GM04503 (cell line): ENCODE results near the gene COX5A.
"Not testable (repeated sequence)": the region's sequence is repeated elsewhere in the genome, so short reads cannot be mapped to it uniquely, and the experiment has no call there.

ENCODE experiments used
- DNase-seq: peaks from one replicate; pipeline ENCODE4 v3.0.0-alpha.2; 2012; ENCODE audit warnings: low read depth

The COX5A gene

GRCh38 chr15:74955796-74956647 is 18.1 kb upstream of the COX5A start:
- DNase-seq, result no peak

GRCh38 chr15:74955017-74955416 is 17.1 kb upstream of the COX5A start:
- no peak for DNase-seq

DNA sequence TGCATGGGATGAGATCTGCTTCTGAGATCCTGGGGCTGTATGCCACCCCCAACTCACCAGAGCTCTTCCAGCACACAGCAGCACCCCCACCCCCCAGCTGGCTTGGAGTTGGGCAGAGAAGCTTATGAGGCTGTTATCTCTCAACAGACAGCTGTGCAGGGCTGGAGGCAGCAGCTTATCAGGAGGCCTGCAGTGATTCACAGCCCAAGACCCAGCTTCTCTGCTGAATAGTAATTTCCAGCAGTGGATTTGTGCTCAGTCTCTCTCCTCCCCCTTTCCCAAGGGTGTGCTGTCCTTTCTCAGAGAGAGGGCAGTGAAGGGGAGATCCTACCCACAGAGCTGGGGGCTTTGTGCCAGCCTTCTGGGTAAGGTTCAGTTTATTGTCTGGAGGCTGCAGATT is 16.6 kb upstream of the COX5A start:
- DNase-seq, result no peak

DNA sequence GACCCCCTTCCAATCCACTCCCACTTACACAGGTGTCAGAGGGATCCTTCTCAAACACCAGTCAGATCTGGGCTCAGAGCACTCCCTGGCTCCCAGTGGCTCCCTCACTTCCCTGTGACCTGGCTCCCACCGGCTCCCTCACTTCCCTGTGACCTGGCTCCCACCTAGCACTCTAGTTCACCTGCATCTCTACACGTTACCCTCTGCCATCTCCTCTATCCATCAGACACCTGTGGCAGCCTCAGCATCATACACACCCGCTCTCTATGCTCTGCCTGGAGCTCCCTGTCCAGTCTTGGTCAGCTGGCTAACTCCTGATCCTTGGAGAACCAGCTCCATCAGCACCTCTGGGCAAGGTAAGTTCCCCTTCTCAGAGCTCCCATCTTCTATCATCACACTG is 13.1 kb upstream of the COX5A start:
- DNase-seq, result no peak

- DNase-seq, result no peak
Observed at GRCh38 chr15:74950078-74950908, 12.4 kb upstream of the COX5A start.

DNA sequence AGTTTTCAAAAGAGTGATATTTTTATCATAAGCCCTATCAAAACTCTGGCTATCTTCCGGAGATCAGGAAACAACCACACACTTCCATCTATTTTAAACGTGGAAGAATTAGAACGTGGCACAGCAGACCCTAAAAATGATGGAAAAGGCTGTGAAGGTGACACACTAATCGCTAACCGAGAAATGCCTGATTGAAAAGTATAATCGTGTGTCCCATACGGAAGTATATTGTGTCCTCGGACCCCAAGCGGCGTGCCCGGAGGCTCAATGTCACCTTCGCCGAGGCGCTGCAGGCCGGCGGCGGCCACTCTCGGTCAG is 642 bp downstream of the COX5A start:
- DNase-seq, result no peak

- DNase-seq, result not testable (repeated sequence)
Observed at GRCh38 chr15:74935193-74935592, 2.7 kb downstream of the COX5A start.

DNA sequence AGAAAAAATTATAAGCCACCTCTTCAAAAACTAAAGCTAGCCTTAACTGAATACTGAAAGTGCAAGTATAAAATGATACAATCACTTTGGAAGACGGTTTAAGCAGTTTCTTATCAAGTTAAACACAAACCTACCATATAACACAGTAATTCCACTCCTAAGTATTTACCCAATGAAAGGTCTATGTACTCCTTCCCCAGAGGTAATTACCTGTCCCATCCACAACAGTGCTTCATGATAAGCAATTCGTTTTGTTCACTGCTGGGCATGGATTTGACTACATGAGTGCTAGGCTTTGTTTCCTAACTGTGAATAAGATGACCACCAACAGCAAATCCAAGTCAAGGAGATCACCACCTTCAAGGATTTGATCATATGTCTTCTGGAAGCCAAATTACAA is 4.3 kb downstream of the COX5A start:
- DNase-seq, result no peak

- no peak for DNase-seq
Observed at GRCh38 chr15:74928771-74929198, 9.1 kb downstream of the COX5A start.

GRCh38 chr15:74924525-74924924 is 13.3 kb downstream of the COX5A start:
- DNase-seq, result no peak

- no peak for DNase-seq
Observed at GRCh38 chr15:74920456-74920855, 17.4 kb downstream of the COX5A start.

DNA sequence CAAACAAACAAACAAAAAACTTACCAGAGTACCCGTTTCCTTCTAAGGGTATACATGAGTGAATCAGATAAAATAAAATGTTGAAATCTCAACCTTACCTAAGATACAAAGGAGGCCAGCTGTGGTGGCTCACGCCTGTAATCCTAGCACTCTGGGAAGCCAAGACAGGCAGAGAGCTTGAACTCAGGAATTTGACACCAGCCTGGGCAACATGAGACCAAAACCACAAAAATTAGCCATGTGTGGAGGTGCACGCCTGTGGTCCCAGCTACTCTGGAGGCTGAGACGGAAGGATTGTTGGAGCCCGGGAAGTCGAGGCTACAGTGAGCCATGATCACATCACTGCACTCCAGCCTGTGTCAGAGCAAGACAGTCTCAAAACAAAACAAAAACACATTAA is 20.2 kb downstream of the COX5A start:
- no peak for DNase-seq

- not testable (repeated sequence) for DNase-seq
Observed at GRCh38 chr15:74913799-74914198, 24.1 kb downstream of the COX5A start.

DNA sequence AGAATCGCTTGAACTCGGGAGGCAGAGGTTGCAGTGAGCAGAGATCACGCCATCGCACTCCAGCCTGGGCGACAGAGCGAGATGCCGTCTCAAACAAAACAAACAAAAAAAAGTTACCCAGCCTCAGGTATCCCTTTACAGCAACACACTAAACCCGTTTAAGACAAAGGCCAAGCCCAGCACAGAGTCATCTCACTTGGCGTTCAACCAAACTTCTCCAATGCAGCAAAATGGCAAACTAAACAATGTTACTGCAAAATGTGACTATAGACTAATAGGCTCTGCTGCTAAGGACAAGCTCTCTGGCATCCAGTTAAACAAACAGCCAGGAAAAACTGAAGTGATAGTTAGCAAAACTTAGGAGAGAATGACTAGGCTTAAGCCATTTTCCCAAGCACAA is 24.8 kb downstream of the COX5A start:
- no peak for DNase-seq

DNA sequence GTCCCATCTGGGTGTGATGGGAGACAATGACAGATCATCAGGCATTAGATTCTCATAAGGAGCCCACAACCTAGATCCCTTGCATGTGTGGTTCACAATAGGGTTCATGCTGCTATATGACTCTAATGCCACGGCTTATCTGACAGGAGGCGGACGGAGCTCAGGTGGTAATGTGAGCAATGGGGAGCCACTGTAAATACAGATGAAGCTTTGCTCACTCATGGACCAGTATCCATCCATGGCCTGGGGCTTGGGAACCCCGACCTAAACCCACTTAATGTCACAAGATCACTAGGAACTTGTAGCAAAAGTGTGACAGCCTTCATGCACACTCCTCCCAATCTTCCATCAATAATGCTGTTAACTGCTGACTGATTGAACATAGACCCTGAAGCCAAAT is 29.2 kb downstream of the COX5A start:
- no peak for DNase-seq

DNA sequence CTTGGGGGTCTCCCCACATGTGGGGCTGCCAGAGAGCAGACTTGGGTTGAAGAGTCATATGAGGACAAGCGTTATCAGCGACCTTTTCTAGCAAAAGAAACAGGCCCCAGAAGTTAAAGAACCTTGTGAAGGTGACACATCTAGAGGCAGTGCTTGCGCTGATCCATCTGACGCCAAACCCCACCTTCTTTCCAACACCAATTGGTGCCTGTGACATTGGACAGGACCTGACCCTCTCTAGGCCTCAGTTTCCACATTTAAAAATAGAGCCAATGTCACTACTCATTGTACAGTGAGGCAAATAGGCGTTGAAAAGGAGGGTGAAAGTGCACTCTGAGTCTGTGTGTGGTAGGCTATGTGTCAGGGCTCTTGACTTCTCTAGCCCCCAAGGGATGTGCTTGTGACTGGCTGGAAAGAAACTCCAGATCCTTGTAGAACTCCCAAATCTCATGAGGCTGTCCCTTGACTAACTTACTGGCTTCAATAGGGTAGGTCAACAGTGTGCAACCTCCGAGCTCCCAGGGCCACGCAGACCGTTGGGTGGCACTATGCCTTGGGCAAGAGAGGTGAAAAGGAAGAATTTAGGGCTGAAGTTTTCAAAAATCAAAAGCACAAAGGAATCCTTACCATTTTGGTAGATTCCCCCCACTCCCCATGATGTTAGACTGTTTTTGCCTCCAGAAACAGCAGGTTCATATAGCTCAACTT is 30.6 kb downstream of the COX5A start:
- DNase-seq, result no peak

- DNase-seq, result peak; percentile 39
Observed at GRCh38 chr15:74906450-74907162, 31.3 kb downstream of the COX5A start, which contains the start of gene FAM219B. Gene FAM219B, minus strand, starts transcription at chr15:74906851. Its CDS starts 51 bp downstream, at chr15:74906800.

DNA sequence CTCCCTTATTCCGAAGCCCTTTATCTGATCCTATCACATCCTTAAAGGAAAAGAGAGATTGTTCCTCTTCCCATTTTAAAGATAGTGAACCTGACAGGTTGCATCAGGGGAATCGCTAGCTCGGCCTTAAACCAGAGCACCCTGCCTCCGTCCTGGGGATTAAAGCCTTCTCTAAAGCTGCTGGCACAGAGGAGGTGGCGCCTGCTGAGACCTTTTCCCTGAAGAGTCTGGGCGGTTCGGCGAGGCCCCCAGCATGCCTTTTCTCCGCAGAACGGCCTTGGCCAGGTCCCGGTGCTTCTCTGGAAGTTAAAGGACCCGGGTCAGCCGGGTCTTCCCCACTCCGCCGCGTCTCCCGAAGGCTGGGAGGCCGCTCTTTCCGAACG is 31.8 kb downstream of the COX5A start:
- DNase-seq, result no peak

DNA sequence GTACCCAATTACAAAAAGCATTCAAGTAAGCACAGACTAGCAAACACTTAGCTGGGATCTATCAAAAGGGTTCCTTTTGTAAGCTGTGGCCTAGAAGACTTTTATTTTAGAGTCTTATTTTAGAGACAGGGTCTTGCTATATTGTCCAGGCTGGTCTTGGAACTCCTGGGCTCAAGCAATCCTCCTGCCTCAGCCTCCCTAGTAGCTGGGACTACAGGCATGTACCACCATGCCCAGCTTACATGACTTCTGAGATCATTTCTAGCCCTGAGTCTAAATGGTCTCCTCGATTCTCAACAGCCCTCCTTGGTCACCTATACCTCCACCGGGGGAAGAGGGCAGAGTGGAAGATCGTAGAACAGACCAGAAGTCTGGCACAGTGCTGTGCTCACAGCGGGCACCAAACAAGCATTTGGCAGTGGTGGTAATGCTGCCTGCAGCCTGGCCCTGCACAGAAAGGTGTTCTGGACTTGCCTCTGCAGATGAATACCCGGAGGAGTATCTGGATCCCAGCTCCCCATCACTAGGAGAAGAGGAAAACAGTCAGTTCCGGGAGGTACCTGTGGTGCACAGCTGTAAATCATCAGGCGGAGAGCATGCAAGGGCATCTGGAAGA is 33.6 kb downstream of the COX5A start:
- DNase-seq, result no peak

- DNase-seq, result peak; percentile 13
Observed at GRCh38 chr15:74903676-74904075, 34.2 kb downstream of the COX5A start.

- DNase-seq, result no peak
Observed at GRCh38 chr15:74902295-74903075, 35.4 kb downstream of the COX5A start.
